ENCODE results near the gene TNFAIP8. TPM values are rescaled to one million over a fixed set of nuclear protein-coding genes. Genes with fewer than 3 reads are reported as not detected.
A peak's percentile ranks its signal among the peaks of the same experiment; 100 is the strongest.

Gene TNFAIP8
- total and polyA plus RNA-seq, 9 of the 15 experiments (the other 6 are each of a cell fraction or from before 2014, with no cell fraction given): 29.9 to 52.2 (median 44.8) TPM

DNA sequence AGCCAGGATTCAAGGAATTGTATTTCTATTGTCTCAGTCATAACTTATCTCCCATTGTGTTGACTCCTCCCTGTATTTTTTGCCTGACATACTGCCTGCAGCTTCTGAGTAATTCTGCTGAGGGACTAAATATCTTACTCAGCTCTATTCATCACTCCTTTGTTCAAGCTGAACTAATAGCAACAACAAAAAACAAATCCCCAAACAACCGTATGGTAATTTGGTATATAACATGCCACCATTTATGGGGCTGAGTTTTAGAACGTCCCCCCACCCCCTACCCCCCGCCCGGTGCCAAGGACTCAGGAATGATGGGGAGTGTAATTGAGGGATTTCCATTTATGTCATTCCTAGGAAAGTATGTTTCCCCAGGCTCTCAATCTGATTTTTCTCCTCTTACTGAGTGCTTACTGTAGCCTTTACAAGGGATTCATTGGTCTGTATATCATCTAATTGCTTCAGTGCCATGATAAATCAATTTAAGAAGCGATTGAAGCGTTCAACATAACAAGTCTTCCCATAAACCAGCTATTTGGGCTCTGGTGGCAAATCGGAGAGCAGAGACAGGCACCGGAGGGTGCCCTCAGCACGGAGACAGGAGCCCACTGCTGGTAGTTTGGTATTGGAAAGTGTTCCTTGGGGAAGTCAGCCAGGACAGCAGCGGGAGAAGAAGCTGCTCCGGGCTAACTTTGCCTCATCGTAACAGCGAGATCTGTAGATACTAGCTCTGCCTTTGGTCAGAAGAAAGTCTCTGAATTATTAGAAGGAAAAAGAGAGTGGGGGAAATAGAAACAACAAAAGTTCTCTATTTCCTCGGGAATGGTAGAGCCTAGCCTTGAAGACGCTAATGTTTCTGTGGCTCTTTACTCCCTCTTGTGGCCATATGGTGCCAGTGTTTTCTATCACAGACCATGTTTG lies 55.8 kb downstream of the TNFAIP8 start (continued):
- TF ChIP-seq, protein P1, sequence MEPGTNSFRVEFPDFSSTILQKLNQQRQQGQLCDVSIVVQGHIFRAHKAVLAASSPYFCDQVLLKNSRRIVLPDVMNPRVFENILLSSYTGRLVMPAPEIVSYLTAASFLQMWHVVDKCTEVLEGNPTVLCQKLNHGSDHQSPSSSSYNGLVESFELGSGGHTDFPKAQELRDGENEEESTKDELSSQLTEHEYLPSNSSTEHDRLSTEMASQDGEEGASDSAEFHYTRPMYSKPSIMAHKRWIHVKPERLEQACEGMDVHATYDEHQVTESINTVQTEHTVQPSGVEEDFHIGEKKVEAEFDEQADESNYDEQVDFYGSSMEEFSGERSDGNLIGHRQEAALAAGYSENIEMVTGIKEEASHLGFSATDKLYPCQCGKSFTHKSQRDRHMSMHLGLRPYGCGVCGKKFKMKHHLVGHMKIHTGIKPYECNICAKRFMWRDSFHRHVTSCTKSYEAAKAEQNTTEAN (CRISPR knock-in tag; IDR thresholded peaks at IDR 0.05): no peak
- TF ChIP-seq STAG1 (CRISPR knock-in tag; IDR thresholded peaks at IDR 0.05; ENCODE audit: borderline replicate concordance): peak; percentile 27; the same call in 1 of the 2 replicates
- no peak for TF ChIP-seq HMG20A (CRISPR knock-in tag; conservative IDR thresholded peaks at IDR 0.05)
- TF ChIP-seq ZFP1 (CRISPR knock-in tag; IDR thresholded peaks at IDR 0.05): no peak
- no peak for TF ChIP-seq ZNF41 (CRISPR knock-in tag; conservative IDR thresholded peaks at IDR 0.05)
- TF ChIP-seq RBFOX2 (IDR thresholded peaks at IDR 0.05; ENCODE audit: low read depth, low read length): no peak
- TF ChIP-seq, protein P2, sequence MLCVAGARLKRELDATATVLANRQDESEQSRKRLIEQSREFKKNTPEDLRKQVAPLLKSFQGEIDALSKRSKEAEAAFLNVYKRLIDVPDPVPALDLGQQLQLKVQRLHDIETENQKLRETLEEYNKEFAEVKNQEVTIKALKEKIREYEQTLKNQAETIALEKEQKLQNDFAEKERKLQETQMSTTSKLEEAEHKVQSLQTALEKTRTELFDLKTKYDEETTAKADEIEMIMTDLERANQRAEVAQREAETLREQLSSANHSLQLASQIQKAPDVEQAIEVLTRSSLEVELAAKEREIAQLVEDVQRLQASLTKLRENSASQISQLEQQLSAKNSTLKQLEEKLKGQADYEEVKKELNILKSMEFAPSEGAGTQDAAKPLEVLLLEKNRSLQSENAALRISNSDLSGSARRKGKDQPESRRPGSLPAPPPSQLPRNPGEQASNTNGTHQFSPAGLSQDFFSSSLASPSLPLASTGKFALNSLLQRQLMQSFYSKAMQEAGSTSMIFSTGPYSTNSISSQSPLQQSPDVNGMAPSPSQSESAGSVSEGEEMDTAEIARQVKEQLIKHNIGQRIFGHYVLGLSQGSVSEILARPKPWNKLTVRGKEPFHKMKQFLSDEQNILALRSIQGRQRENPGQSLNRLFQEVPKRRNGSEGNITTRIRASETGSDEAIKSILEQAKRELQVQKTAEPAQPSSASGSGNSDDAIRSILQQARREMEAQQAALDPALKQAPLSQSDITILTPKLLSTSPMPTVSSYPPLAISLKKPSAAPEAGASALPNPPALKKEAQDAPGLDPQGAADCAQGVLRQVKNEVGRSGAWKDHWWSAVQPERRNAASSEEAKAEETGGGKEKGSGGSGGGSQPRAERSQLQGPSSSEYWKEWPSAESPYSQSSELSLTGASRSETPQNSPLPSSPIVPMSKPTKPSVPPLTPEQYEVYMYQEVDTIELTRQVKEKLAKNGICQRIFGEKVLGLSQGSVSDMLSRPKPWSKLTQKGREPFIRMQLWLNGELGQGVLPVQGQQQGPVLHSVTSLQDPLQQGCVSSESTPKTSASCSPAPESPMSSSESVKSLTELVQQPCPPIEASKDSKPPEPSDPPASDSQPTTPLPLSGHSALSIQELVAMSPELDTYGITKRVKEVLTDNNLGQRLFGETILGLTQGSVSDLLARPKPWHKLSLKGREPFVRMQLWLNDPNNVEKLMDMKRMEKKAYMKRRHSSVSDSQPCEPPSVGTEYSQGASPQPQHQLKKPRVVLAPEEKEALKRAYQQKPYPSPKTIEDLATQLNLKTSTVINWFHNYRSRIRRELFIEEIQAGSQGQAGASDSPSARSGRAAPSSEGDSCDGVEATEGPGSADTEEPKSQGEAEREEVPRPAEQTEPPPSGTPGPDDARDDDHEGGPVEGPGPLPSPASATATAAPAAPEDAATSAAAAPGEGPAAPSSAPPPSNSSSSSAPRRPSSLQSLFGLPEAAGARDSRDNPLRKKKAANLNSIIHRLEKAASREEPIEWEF (CRISPR knock-in tag; IDR thresholded peaks at IDR 0.05): no peak
- TF ChIP-seq, protein P3, sequence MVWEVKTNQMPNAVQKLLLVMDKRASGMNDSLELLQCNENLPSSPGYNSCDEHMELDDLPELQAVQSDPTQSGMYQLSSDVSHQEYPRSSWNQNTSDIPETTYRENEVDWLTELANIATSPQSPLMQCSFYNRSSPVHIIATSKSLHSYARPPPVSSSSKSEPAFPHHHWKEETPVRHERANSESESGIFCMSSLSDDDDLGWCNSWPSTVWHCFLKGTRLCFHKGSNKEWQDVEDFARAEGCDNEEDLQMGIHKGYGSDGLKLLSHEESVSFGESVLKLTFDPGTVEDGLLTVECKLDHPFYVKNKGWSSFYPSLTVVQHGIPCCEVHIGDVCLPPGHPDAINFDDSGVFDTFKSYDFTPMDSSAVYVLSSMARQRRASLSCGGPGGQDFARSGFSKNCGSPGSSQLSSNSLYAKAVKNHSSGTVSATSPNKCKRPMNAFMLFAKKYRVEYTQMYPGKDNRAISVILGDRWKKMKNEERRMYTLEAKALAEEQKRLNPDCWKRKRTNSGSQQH (CRISPR knock-in tag; IDR thresholded peaks at IDR 0.05): no peak
- TF ChIP-seq, protein P4, sequence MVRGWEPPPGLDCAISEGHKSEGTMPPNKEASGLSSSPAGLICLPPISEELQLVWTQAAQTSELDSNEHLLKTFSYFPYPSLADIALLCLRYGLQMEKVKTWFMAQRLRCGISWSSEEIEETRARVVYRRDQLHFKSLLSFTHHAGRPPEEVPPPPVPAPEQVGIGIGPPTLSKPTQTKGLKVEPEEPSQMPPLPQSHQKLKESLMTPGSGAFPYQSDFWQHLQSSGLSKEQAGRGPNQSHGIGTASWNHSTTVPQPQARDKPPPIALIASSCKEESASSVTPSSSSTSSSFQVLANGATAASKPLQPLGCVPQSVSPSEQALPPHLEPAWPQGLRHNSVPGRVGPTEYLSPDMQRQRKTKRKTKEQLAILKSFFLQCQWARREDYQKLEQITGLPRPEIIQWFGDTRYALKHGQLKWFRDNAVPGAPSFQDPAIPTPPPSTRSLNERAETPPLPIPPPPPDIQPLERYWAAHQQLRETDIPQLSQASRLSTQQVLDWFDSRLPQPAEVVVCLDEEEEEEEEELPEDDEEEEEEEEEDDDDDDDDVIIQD (CRISPR knock-in tag; IDR thresholded peaks at IDR 0.05): no peak
- TF ChIP-seq ZNF696 (CRISPR knock-in tag; conservative IDR thresholded peaks at IDR 0.05): no peak
- TF ChIP-seq STAT5A (IDR thresholded peaks at IDR 0.05; ENCODE audit: borderline replicate concordance, low read length): no peak
- TF ChIP-seq LCOR (CRISPR knock-in tag; IDR thresholded peaks at IDR 0.05): 0 out of 2 replicates have a peak, but pooled peaks have one; percentile 30
